CD14-positive monocyte (primary cell): ENCODE data around the gene TSPAN18. TPM values are rescaled to one million over a fixed set of nuclear protein-coding genes. Genes with fewer than 3 reads are reported as not detected.

Source experiments
- DNase-seq, 3 donors: peaks; one replicate each; pipeline ENCODE4 v3.0.0-alpha.2; 2011 to 2022
- H2AFZ ChIP-seq: 2 replicates; pipeline ENCODE4 v1.6.0; 2012; ENCODE audit warnings: mild to moderate bottlenecking, low read depth, low read length, inconsistent platforms; ENCODE audit not compliant: insufficient read depth, poor library complexity, severe bottlenecking
- H3K27ac ChIP-seq, 2 donors: 1 replicate in 1 of 2; 2 replicates in 1 of 2; pipeline ENCODE4 v1.5.1; 2012 to 2013; ENCODE audit warnings: low read length in 2 of 2, control low read depth in 1 of 2, inconsistent platforms in 1 of 2, low read depth in 1 of 2, mild to moderate bottlenecking in 1 of 2
- H3K27me3 ChIP-seq, 2 donors: one replicate each; pipeline versions ENCODE4 v1.6.0 to v1.6.1; 2011 to 2013; ENCODE audit warnings: low read length in 2 of 2; ENCODE audit not compliant: control insufficient read depth in 2 of 2, insufficient read depth in 2 of 2
- H3K36me3 ChIP-seq, 2 donors: replicated peaks in 1 of 2; 1 replicate in 1 of 2; 2 replicates in 1 of 2; pipeline versions ENCODE4 v1.5.1 to v1.6.1; 2012 to 2013; ENCODE audit warnings: low read length in 2 of 2, control low read depth in 1 of 2, inconsistent platforms in 1 of 2, mild to moderate bottlenecking in 1 of 2; ENCODE audit not compliant: insufficient read depth in 2 of 2, control insufficient read depth in 1 of 2
- H3K4me1 ChIP-seq, 2 donors: 1 replicate in 1 of 2; 2 replicates in 1 of 2; pipeline versions ENCODE4 v1.5.1 to v1.6.1; 2012 to 2013; ENCODE audit warnings: low read length in 2 of 2, control low read depth in 1 of 2, inconsistent platforms in 1 of 2, mild to moderate bottlenecking in 1 of 2, moderate library complexity in 1 of 2; ENCODE audit not compliant: insufficient read depth in 2 of 2, control insufficient read depth in 1 of 2
- H3K4me2 ChIP-seq: replicated peaks from 2 replicates; pipeline ENCODE3; 2012; ENCODE audit warnings: low read length, moderate library complexity, mild to moderate bottlenecking; ENCODE audit not compliant: poor library complexity, severe bottlenecking; ENCODE audit errors: extremely low read depth
- H3K4me3 ChIP-seq, 3 experiments: fragments of 200-600 bp in 1 of 3; sonication (generic) in 1 of 3; replicated peaks in 1 of 3; 1 replicate in 2 of 3; 2 replicates in 1 of 3; pipeline ENCODE4 v1.5.1; 2011 to 2013; ENCODE audit warnings: low read length in 3 of 3, mild to moderate bottlenecking in 3 of 3, control low read depth in 2 of 3, low read depth in 2 of 3, inconsistent platforms in 1 of 3, moderate library complexity in 1 of 3
- H3K79me2 ChIP-seq: 2 replicates; pipeline ENCODE4 v1.6.0; 2012; ENCODE audit warnings: mild to moderate bottlenecking, control low read depth, inconsistent platforms, low read length, moderate library complexity; ENCODE audit not compliant: insufficient read depth
- H3K9ac ChIP-seq: 2 replicates; pipeline ENCODE4 v1.6.0; 2017; ENCODE audit warnings: low read length, mild to moderate bottlenecking; ENCODE audit not compliant: insufficient read depth, poor library complexity, severe bottlenecking
- H3K9me3 ChIP-seq, 2 donors: replicated peaks in 1 of 2; 1 replicate in 1 of 2; 2 replicates in 1 of 2; pipeline versions ENCODE4 v1.5.1 to v1.6.1; 2012 to 2013; ENCODE audit warnings: low read length in 2 of 2, control low read depth in 1 of 2; ENCODE audit not compliant: control insufficient read depth in 1 of 2, insufficient read depth in 1 of 2
- H4K20me1 ChIP-seq: 2 replicates; pipeline ENCODE4 v1.6.0; 2012; ENCODE audit warnings: mild to moderate bottlenecking, low read length, control low read depth, moderate library complexity; ENCODE audit not compliant: insufficient read depth
- H3K27ac Mint-ChIP-seq, 7 donors: one replicate each; pipeline ENCODE4 v1.8.0; 2020; ENCODE audit warnings: mild to moderate bottlenecking in 7 of 7, mixed read lengths in 7 of 7, moderate library complexity in 6 of 7, inconsistent platforms in 2 of 7
- H3K27me3 Mint-ChIP-seq, 3 donors: one replicate each; pipeline ENCODE4 v1.8.0; 2021 to 2022; ENCODE audit warnings: low read depth in 3 of 3, mild to moderate bottlenecking in 3 of 3, mixed read lengths in 3 of 3, moderate library complexity in 3 of 3, inconsistent platforms in 1 of 3
- H3K36me3 Mint-ChIP-seq, 2 donors: one replicate each; pipeline ENCODE4 v1.8.0; 2020; ENCODE audit warnings: mixed read lengths in 2 of 2, inconsistent platforms in 1 of 2, mild to moderate bottlenecking in 1 of 2
- H3K4me1 Mint-ChIP-seq: one replicate; pipeline ENCODE4 v1.8.0; 2020; ENCODE audit warnings: mild to moderate bottlenecking, mixed read lengths
- H3K4me3 Mint-ChIP-seq, 2 donors: one replicate each; pipeline ENCODE4 v1.8.0; 2020; ENCODE audit warnings: mild to moderate bottlenecking in 2 of 2, mixed read lengths in 2 of 2, moderate library complexity in 1 of 2
- H3K9me3 Mint-ChIP-seq, 7 donors: one replicate each; pipeline ENCODE4 v1.8.0; 2020 to 2022; ENCODE audit warnings: mixed read lengths in 7 of 7, mild to moderate bottlenecking in 6 of 7, moderate library complexity in 6 of 7, inconsistent platforms in 2 of 7
- CTCF ChIP-seq: fragments of 200-600 bp; IDR thresholded peaks from one replicate; pipeline ENCODE4 v1.8.0; 2022; ENCODE audit warnings: antibody characterized with exemption, mild to moderate bottlenecking
- WGBS: methylation state at CpG from one replicate; pipeline ENCODE4 v1.1.5; 2013; ENCODE audit warnings: missing lambda C conversion rate; ENCODE audit not compliant: insufficient coverage; 5-methylcytosine and 5-hydroxymethylcytosine counted together
- intact Hi-C, 2 donors: fragments of 100-400 bp; cut with micrococcal nuclease; formaldehyde crosslinking; loops; one replicate each; pipeline versions ENCODE4 v1.15.0 to v1.15.1; 2023
- polyA plus RNA-seq, 3 donors: library from polyadenylated mRNA; depleted of rRNA in 1 of 3; unstranded in 2 of 3; stranded (reverse) in 1 of 3; fragments of 300-500 nt in 2 of 3; fragments of >200 nt in 1 of 3; fragmentation: Illumina TruSeq in 2 of 3; gene quantifications; 1 replicate in 2 of 3; 2 replicates in 1 of 3; pipeline ENCODE4 v1.2.3, GENCODE V29; 2012 to 2021

TSPAN18 gene
- polyA plus RNA-seq, 3 donors = not detected

- Histone ChIP-seq H3K79me2 (no peaks in the 10 kb centered on the region), H3K4me1 (no peaks in the 10 kb centered on the region), H3K36me3 (no peaks in the 10 kb centered on the region), H3K4me2 (no peak overlapping the region), H3K4me3 (no peak overlapping the region), H2AFZ (no peak overlapping the region), H3K27ac (no peak overlapping the region), H4K20me1 (no peaks in the 10 kb centered on the region), H3K27me3 (no peaks in the 10 kb centered on the region), H3K9me3 (no peaks in the 10 kb centered on the region), H3K9ac (no peak overlapping the region)
- intact Hi-C loops = no loop called here
- H3K9me3 Mint-ChIP-seq = peaks cover 0 to 3% (median 0%) of the 10 kb centered on the region in 7 donors
- H3K27me3 Mint-ChIP-seq = peaks cover 11 to 16% (median 12%) of the 10 kb centered on the region in 3 donors
- no peak for DNase-seq
- H3K4me3 Mint-ChIP-seq = no peak overlapping the region
- no peak overlapping the region for H3K27ac Mint-ChIP-seq
- H3K36me3 Mint-ChIP-seq = no peaks in the 10 kb centered on the region
- H3K4me1 Mint-ChIP-seq = no peaks in the 10 kb centered on the region
- no peak for TF ChIP-seq CTCF
- WGBS = 65% methylated on average over 3 of the region's 5 CpGs
These were observed 179.9 kb downstream of the TSPAN18 start for GRCh38 chr11:44906649-44907048.

GRCh38 chr11:44909557-44909956, 182.8 kb downstream of the TSPAN18 start:
- H3K4me3 Mint-ChIP-seq = no peak overlapping the region
- no peak overlapping the region for H2AFZ ChIP-seq
- no peaks in the 10 kb centered on the region for H3K27me3 ChIP-seq
- H3K4me2 ChIP-seq = no peak overlapping the region
- no peaks in the 10 kb centered on the region for H3K36me3 Mint-ChIP-seq
- H3K27ac ChIP-seq = no peak overlapping the region
- DNase-seq = no peak
- intact Hi-C loops = no loop called here
- 97% methylated on average over 9 of the region's 14 CpGs for WGBS
- no peaks in the 10 kb centered on the region for H3K4me1 ChIP-seq
- no peaks in the 10 kb centered on the region for H3K79me2 ChIP-seq
- H3K36me3 ChIP-seq = no peaks in the 10 kb centered on the region
- no peak overlapping the region for H3K27ac Mint-ChIP-seq
- H3K4me3 ChIP-seq = no peak overlapping the region
- peaks cover 8 to 16% (median 8%) of the 10 kb centered on the region in 3 donors for H3K27me3 Mint-ChIP-seq
- no peak overlapping the region for H3K9ac ChIP-seq
- peaks cover 0 to 3% (median 0%) of the 10 kb centered on the region in 7 donors for H3K9me3 Mint-ChIP-seq
- TF ChIP-seq CTCF = no peak
- no peaks in the 10 kb centered on the region for H3K9me3 ChIP-seq
- no peaks in the 10 kb centered on the region for H3K4me1 Mint-ChIP-seq
- H4K20me1 ChIP-seq = no peaks in the 10 kb centered on the region
